GM19193 (cell line): ENCODE data around the gene DCTN3.

Experiments
- POLR2A ChIP-seq: IDR thresholded peaks from 4 replicates; pipeline ENCODE4 v1.6.1; 2011; ENCODE audit not compliant: insufficient read depth, insufficient read length; ENCODE audit errors: extremely low read depth

The DCTN3 gene

GRCh38 chr9:34610434-34611206 is 9.7 kb downstream of the DCTN3 start:
- no peak for TF ChIP-seq POLR2A

DNA sequence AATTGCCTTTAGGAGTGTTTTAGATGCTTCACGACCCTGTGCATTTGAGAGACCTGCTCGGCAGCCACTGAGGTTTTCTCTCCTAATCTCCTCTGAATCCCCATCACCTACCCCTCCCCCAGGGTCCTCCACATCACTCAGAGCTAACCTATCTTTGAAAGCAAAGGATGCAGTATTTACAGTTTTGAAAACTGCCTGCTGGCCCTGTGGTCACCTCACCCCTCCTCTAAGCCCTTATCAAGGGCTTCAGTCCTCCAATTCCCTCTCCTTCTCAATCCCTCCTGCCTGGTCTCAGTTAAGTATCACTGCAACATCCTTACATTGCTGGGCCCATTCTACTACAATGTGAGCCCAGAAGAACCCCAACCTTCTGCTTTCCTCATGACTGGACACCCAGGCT is 13.0 kb downstream of the DCTN3 start:
- no peak for TF ChIP-seq POLR2A

DNA sequence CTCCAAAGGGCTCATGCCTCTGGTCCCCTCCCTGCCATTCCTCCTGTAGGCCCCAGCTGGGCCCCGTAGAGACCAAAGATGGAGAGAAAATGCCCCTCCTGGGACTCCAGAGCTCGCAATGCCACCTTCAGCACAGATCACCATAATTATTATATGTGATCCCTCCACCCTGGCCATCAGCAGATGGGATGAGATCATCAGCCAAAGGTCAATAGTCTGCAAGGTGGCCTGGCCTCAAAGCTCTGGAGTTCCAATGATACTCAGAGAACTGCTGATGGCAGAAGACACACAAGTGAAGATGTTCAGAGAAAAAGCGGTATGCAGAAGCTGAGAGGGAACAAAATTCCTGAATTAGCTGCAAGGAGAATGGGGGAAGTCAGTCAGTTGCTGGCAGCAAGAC is 13.4 kb downstream of the DCTN3 start:
- no peak for TF ChIP-seq POLR2A

GRCh38 chr9:34606190-34606589 is 14.1 kb downstream of the DCTN3 start:
- no peak for TF ChIP-seq POLR2A

GRCh38 chr9:34603610-34604231 is 16.6 kb downstream of the DCTN3 start:
- TF ChIP-seq POLR2A: no peak

- TF ChIP-seq POLR2A: no peak
Observed at GRCh38 chr9:34601937-34602573, 18.2 kb downstream of the DCTN3 start.

GRCh38 chr9:34600908-34601307 is 19.4 kb downstream of the DCTN3 start:
- no peak for TF ChIP-seq POLR2A

DNA sequence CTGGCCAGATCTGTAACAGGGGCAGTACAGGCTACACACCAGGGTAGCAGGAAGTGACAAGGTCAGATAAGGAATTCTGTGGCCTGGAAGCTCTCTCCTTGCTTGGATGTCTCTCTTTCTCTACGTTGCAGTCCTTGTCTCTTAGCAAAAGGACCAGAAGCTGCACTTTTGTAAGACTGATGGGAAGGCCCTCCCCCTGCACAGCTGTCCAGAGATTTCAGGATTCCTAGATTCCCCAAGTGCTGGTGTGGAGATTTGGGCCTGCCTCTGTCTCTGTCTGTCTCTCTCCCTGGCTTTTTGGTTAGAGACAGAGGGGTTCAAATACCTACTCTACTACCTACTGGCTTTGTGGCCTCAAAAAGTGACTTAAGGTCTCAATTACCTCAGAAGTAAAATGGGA is 20.7 kb downstream of the DCTN3 start:
- no peak for TF ChIP-seq POLR2A

DNA sequence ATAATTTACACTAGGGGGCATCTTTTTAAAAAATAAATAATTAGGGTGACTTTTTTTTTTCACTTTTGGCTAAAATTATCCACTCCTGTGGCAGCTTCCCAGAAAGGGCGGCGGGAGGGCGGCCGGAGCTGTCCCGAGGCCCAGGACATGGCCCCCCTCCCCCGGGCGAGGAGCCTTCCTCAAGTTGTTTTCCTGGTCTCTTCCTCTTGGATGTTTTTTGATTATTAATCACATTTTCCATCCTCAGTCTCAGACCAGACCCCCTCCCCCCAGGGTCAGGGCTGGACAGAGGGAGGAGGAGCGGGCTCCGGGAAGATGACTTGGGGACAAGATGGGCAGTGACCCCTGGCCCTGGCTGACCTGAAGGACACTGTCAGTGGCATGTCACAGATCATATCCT is 26.1 kb downstream of the DCTN3 start:
- TF ChIP-seq POLR2A: no peak

DNA sequence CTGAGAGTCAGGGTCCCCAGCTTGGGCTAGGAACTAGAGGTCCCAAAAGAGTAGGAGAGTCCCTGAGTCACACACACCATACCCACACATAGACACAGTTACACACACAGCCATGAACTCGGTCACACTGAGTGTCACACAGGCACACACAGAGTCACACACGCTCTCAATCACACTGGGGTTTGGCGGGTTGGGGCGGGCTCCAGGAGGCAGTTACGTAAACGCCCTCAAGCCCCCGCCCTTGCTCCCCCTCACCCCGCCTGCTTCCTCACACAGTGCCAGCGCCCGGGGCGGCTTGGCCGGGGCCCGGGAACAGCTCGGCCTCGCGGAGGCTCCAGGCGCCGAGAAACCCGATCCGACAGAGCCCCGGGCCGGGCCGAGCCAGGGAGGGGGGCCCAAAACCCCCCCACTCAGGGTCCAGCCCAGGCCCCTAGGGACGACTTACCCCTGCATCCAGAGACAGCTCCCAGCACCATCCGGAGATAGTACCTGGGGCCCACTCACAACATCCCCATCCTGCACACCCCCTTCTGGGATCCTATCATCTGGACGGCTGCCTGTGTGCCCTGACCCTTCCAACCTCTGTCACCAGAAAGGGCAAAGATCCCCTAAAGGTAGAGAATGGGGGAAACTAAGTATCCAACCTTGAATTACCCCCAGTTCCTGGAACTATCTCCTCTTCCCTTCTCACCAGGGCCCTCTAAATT is 27.2 kb downstream of the DCTN3 start:
- no peak for TF ChIP-seq POLR2A

GRCh38 chr9:34591917-34592866 is 28.1 kb downstream of the DCTN3 start:
- no peak for TF ChIP-seq POLR2A

- TF ChIP-seq POLR2A: no peak
Observed at GRCh38 chr9:34591248-34591916, 28.9 kb downstream of the DCTN3 start.

GRCh38 chr9:34590381-34591247 is 29.7 kb downstream of the DCTN3 start:
- TF ChIP-seq POLR2A: no peak

DNA sequence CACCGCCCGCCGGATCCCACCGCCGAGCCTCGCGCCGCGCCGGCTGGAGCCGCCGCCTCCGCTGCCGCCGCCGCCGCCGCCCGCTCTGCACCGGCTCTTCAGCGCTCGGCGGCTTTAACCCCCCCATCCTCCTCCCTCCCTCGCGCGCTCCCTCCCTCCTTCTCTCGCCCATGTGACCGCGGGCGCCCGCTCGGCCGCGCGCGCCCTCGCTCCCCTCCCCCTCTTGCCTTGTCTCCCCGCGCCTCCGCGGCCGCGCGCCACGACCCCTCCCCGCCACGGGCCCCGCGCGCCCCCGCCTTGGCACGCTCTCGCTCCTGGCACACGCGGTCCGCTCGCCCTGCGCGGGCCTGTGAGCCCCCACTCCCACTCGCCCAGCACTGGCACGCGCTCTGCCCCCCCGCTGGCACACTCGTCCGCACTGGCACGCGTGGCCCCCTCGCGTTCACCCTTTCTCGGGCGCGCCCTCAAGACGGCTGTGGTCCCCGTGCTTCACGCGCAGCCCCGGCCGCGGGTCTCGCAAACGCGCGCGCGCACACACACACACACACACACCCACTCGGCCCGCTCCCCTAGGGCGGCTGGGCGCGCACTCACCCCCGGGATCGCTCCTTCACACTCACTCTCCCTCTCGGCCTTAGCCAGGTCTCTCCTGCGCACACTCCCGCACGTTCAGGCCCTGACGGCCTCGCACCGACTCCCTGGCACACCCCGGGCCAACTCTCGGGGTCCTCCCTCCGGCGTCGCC is 30.5 kb downstream of the DCTN3 start, which contains the start of gene CNTFR:
Gene CNTFR, minus strand, starts transcription at position 89 of the 745 bp plus-strand sequence. CDS start 20,743 bp downstream, outside the sequence.
- TF ChIP-seq POLR2A: no peak
